ENCODE data around the gene SLCO1A2.

SLCO1A2 gene

GRCh38 chr12:21379218-21379617 is 44.5 kb upstream of the SLCO1A2 start:
- Histone ChIP-seq H3K9me3 (ENCODE audit: control insufficient read depth, insufficient read depth, low read depth, low read length) (no peaks in the 10 kb centered on the region), H3K36me3 (ENCODE audit: control insufficient read depth in 2 of 2, insufficient read depth in 1 of 2, low read length in 2 of 2) (no peaks in the 10 kb centered on the region), H3K27ac (ENCODE audit: extremely low read depth, low read depth, low read length) (no peak overlapping the region), H3K4me1 (ENCODE audit: control insufficient read depth, insufficient read depth, low read length) (no peaks in the 10 kb centered on the region), H3K4me3 (ENCODE audit: low read depth, low read length) (no peak overlapping the region)
- CTCF ChIA-PET = no interaction called here
- POLR2A ChIA-PET = no interaction called here
- TF ChIP-seq, protein P1, sequence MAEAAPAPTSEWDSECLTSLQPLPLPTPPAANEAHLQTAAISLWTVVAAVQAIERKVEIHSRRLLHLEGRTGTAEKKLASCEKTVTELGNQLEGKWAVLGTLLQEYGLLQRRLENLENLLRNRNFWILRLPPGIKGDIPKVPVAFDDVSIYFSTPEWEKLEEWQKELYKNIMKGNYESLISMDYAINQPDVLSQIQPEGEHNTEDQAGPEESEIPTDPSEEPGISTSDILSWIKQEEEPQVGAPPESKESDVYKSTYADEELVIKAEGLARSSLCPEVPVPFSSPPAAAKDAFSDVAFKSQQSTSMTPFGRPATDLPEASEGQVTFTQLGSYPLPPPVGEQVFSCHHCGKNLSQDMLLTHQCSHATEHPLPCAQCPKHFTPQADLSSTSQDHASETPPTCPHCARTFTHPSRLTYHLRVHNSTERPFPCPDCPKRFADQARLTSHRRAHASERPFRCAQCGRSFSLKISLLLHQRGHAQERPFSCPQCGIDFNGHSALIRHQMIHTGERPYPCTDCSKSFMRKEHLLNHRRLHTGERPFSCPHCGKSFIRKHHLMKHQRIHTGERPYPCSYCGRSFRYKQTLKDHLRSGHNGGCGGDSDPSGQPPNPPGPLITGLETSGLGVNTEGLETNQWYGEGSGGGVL (tag by site-specific recombination; IDR thresholded peaks at IDR 0.05) = no peak
- no peak for TF ChIP-seq ZNF776 (tag by site-specific recombination; IDR thresholded peaks at IDR 0.05; ENCODE audit: borderline replicate concordance)
- TF ChIP-seq ZEB2 (tag by site-specific recombination; IDR thresholded peaks at IDR 0.05) = no peak
- TF ChIP-seq ZNF391 (tag by site-specific recombination; IDR thresholded peaks at IDR 0.05; ENCODE audit: borderline replicate concordance, low read depth) = no peak
- TF ChIP-seq ZXDB (tag by site-specific recombination; IDR thresholded peaks at IDR 0.05) = no peak
- no peak for TF ChIP-seq ZBTB1 (tag by site-specific recombination; IDR thresholded peaks at IDR 0.05)
- TF ChIP-seq ZNF555 (tag by site-specific recombination; conservative IDR thresholded peaks at IDR 0.05) = no peak
- TF ChIP-seq ZNF16 (tag by site-specific recombination; IDR thresholded peaks at IDR 0.05; ENCODE audit: low read depth) = no peak
- TF ChIP-seq ZNF629 (tag by site-specific recombination; IDR thresholded peaks at IDR 0.05) = no peak
- TF ChIP-seq ZNF692 (tag by site-specific recombination; IDR thresholded peaks at IDR 0.05) = no peak
- no peak for TF ChIP-seq ZBTB8A (tag by site-specific recombination; IDR thresholded peaks at IDR 0.05)
- TF ChIP-seq, protein P2, sequence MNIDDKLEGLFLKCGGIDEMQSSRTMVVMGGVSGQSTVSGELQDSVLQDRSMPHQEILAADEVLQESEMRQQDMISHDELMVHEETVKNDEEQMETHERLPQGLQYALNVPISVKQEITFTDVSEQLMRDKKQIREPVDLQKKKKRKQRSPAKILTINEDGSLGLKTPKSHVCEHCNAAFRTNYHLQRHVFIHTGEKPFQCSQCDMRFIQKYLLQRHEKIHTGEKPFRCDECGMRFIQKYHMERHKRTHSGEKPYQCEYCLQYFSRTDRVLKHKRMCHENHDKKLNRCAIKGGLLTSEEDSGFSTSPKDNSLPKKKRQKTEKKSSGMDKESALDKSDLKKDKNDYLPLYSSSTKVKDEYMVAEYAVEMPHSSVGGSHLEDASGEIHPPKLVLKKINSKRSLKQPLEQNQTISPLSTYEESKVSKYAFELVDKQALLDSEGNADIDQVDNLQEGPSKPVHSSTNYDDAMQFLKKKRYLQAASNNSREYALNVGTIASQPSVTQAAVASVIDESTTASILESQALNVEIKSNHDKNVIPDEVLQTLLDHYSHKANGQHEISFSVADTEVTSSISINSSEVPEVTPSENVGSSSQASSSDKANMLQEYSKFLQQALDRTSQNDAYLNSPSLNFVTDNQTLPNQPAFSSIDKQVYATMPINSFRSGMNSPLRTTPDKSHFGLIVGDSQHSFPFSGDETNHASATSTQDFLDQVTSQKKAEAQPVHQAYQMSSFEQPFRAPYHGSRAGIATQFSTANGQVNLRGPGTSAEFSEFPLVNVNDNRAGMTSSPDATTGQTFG (tag by site-specific recombination; IDR thresholded peaks at IDR 0.05; ENCODE audit: borderline replicate concordance) = no peak
- TF ChIP-seq SP7 (tag by site-specific recombination; IDR thresholded peaks at IDR 0.05) = no peak

GRCh38 chr12:21372602-21373001 is 37.9 kb upstream of the SLCO1A2 start, which contains the start of gene IAPP:
Gene IAPP, plus strand, starts transcription at chr12:21372902. Its CDS starts 450 bp downstream, at chr12:21373352.
- ChIA-PET POLR2A (no interaction called here), CTCF (interaction anchor here (0.5 to 0.8 kb wide), 2 partner anchors 59 to 308 kb away, joined by 3 to 4 read pairs; no protein-coding TSS in a partner anchor)
- no peak for TF ChIP-seq MEIS1 (CRISPR knock-in tag; IDR thresholded peaks at IDR 0.05; ENCODE audit: borderline replicate concordance)
- TF ChIP-seq ZNF558 (tag by site-specific recombination; IDR thresholded peaks at IDR 0.05) = no peak
- TF ChIP-seq PATZ1 (tag by site-specific recombination; IDR thresholded peaks at IDR 0.05) = no peak
- TF ChIP-seq GLI4 (tag by site-specific recombination; IDR thresholded peaks at IDR 0.05) = no peak
- no peak for TF ChIP-seq ZNF670 (tag by site-specific recombination; IDR thresholded peaks at IDR 0.05; ENCODE audit: low read depth)
- TF ChIP-seq ZNF639 (tag by site-specific recombination; IDR thresholded peaks at IDR 0.05) = no peak
- Histone ChIP-seq H3K36me3 (ENCODE audit: control insufficient read depth in 2 of 2, insufficient read depth in 1 of 2, low read length in 2 of 2) (no peaks in the 10 kb centered on the region), H3K9me3 (ENCODE audit: control insufficient read depth, insufficient read depth, low read depth, low read length) (no peaks in the 10 kb centered on the region), H3K4me1 (ENCODE audit: control insufficient read depth, insufficient read depth, low read length) (no peaks in the 10 kb centered on the region), H3K4me3 (ENCODE audit: low read depth, low read length) (no peak within 1 kb of the TSS), H3K27ac (ENCODE audit: extremely low read depth, low read depth, low read length) (no peak within 1 kb of the TSS)

All from HEK293 (cell line).